Motor neuron (in vitro differentiated cells): ENCODE data around the gene TMEM63B. TPM values are rescaled to one million over a fixed set of nuclear protein-coding genes. Genes with fewer than 3 reads are reported as not detected.

Experiments
- ATAC-seq, 8 experiments: fragments of 200-7000 bp; cut with Tn5 transposase; replicated peaks in 6 of 8; 2 replicates each; pipeline ENCODE4 v1.8.0; 2021; ENCODE audit warnings: mild to moderate bottlenecking in 8 of 8, moderate library complexity in 8 of 8
- H3K27ac ChIP-seq, 2 donors: fragments of 250-450 bp; sonication (Bioruptor Pico); 2 replicates each; pipeline ENCODE4 v1.9.0; 2021; ENCODE audit warnings: antibody characterized with exemption in 2 of 2, mild to moderate bottlenecking in 2 of 2, moderate library complexity in 1 of 2
- H3K4me1 ChIP-seq, 2 donors: fragments of 250-450 bp; sonication (Bioruptor Pico); replicated peaks in 1 of 2; 2 replicates each; pipeline ENCODE4 v1.6.1; 2021; ENCODE audit warnings: antibody characterized with exemption in 2 of 2, mild to moderate bottlenecking in 2 of 2, moderate library complexity in 1 of 2
- H3K4me3 ChIP-seq, 5 donors: fragments of 250-450 bp; sonication (Bioruptor Pico); 2 replicates each; pipeline ENCODE4 v1.9.0; 2021; ENCODE audit warnings: antibody characterized with exemption in 5 of 5, mild to moderate bottlenecking in 5 of 5, moderate library complexity in 4 of 5
- WGBS, 10 experiments: fragments of 450-650 bp; shearing (Covaris generic); methylation state at CpG; one replicate each; pipeline ENCODE4 v1.0.0; 2022; 5-methylcytosine and 5-hydroxymethylcytosine counted together
- in situ Hi-C, 9 experiments: fragments of 400-800 bp; cut with MboI; loops; one replicate each; pipeline ENCODE4 v1.15.0; 2021; ENCODE audit warnings: low sequenced_read_pairs in 9 of 9, low pct_unique_long_range_greater_than_20kb in 2 of 9; ENCODE audit not compliant: unreplicated experiment in 9 of 9
- total RNA-seq, 8 experiments: library from RNA; unstranded; fragments of 300-600 nt; gene quantifications; 2 replicates each; pipeline versions ENCODE4 v1.2.3 to v1.2.4, GENCODE V29; 2022

The TMEM63B gene
- total RNA-seq, 8 experiments from 2014 or later = 29.1 to 51.4 (median 38.5) TPM

DNA sequence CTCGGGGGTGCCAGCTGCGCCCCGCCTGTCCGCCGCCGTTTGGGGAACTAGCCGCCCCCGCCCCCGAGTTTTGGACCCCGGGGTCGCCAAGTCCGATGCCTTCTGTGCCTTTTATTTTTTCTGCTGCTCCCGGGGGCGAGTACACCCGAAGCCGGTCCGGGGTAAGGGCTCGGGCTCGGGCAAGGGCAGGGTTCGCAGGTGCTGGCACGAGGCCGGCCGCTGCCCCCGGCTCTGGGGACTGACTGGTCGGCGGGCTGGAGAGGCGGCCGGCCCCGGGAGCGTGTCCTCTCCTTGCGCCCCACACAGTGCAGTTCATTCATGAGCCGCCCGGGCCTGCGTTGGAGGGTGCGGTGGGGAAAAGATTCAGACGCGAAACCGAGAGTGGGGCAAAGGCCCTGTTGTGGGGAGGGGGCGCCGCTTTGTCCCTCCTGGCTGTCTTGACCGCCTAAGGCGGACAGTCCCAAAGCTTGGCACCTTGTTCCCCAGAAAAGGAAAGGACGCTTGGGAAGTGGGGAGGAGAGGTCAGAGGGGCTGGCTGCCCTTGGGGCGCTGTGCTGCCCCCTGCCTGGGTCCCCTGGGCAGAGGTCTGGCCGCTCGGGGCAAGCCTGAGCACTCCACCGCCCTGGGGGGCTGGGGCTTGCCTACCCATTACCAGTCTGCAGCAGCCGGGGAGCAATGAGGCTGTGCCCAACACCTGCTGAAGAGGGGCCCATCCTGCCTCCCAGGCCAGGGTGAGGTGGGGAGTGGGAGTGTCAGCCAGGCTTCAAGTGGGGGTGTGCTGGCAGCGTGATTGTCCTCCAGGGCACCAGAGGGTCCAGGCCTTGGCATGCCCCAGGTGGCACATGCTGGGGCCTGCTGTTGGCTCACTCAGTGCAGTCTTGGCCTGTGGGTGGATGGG lies 915 bp downstream of the TMEM63B start:
- in situ Hi-C loops = no loop called here
- peak overlapping the region; percentile 68 to 94 (median 85) for H3K4me3 ChIP-seq
- 8 to 13% (median 12%) methylated on average over 3 to 5 of the region's 49 CpGs; no CpG with 5 or more reads in 7 of the 10 experiments for WGBS, 10 experiments
- H3K4me1 ChIP-seq = peaks cover 30 to 32% of the 10 kb centered on the region in 2 donors
- no peak overlapping the region for H3K27ac ChIP-seq
- ATAC-seq = peak; percentile 29 to 62 (median 46)

GRCh38 chr6:44129841-44130322 lies 2.5 kb downstream of the TMEM63B start:
- no peak for ATAC-seq
- 20 to 100% (median 90%) methylated on average over 1 to 2 of the region's 2 CpGs; no CpG with 5 or more reads in 3 of the 10 experiments for WGBS, 10 experiments
- in situ Hi-C loops = no loop called here
- Histone ChIP-seq H3K4me3 (no peak overlapping the region), H3K4me1 (peaks cover 23 to 26% of the 10 kb centered on the region in 2 donors), H3K27ac (no peak overlapping the region)

GRCh38 chr6:44131892-44132291 lies 4.5 kb downstream of the TMEM63B start:
- in situ Hi-C loops = no loop called here
- WGBS, 10 experiments = 100% methylated on average over 1 to 2 of the region's 2 CpGs; no CpG with 5 or more reads in 5 of the 10 experiments
- no peak overlapping the region for H3K27ac ChIP-seq
- peaks cover 14 to 19% of the 10 kb centered on the region in 2 donors for H3K4me1 ChIP-seq
- no peak overlapping the region for H3K4me3 ChIP-seq
- ATAC-seq = no peak

DNA sequence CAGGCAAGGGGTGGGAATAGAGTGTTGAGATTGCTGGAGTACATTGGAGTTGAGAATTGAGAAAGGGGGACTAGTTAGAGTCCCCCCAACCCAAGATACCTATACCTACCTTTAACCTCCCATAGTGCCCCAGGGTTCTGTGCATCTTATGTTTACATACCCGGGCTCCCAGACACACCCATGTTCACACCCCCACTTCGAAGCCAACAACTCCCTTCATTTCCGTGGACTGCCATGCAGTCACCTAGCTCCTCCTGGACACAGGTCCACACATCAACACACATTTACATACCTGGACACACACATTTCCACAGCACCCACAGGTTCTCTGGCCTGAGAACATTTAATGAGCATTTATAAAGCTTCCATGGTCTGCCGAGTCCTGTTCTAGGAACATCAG lies 5.1 kb downstream of the TMEM63B start:
- peaks cover 14 to 19% of the 10 kb centered on the region in 2 donors for H3K4me1 ChIP-seq
- H3K4me3 ChIP-seq = no peak overlapping the region
- ATAC-seq = no peak
- 29 to 100% (median 93%) methylated on average over 1 to 4 of the region's 4 CpGs; no CpG with 5 or more reads in 5 of the 10 experiments for WGBS, 10 experiments
- in situ Hi-C loops = no loop called here
- no peak overlapping the region for H3K27ac ChIP-seq

DNA sequence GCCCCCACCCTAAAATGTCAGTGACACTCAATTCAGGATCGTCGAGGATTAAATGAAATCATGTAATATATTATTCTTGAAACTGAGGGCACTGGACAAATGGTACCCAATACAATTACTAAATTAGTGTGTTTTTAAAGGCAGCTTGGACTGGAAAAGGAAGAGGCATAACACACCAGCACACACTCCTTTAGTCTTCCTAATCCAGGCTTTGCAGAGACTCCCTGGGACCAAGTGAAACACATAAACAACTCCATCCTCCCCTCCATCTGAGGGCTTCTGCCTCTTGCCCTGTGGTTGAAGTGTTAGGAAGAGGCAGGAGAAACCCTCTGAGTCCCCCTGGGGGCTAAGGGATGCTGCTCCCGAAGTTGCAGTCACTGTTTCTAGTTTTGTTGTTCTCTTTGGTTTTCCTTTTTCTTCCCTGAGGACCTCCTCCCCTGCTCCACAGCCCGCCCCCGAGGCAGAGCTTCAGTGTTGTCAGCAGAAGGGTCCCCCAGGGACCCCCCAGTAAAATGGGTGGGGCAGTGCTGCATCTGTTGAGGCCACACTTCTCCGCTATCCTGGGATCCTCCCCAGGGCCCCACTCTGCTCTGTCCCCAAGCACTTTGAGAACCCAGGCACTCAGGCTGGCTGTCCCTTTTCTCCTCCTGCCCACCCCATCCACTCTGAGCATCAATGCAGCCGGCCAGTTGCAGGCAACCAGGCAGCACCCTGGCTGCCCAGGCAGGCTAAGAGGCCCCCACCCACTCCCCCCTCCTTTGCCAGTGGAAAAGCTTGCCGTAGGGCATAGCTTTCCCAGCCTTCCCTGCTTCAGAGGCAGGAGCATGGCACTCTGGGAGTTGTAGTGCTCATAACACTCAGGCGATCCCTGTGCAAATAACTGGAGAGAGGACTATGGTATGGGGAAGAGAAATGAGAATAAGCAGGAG lies 5.9 kb downstream of the TMEM63B start:
- H3K4me1 ChIP-seq = peaks cover 14 to 19% of the 10 kb centered on the region in 2 donors
- in situ Hi-C loops = no loop called here
- WGBS, 10 experiments = 8 to 100% (median 34%) methylated on average over 1 to 5 of the region's 9 CpGs; no CpG with 5 or more reads in 3 of the 10 experiments
- peak; percentile 89 to 99 (median 96) for ATAC-seq
- H3K4me3 ChIP-seq = peak overlapping the region in 1 of 5 donors; percentile 14
- no peak overlapping the region for H3K27ac ChIP-seq

DNA sequence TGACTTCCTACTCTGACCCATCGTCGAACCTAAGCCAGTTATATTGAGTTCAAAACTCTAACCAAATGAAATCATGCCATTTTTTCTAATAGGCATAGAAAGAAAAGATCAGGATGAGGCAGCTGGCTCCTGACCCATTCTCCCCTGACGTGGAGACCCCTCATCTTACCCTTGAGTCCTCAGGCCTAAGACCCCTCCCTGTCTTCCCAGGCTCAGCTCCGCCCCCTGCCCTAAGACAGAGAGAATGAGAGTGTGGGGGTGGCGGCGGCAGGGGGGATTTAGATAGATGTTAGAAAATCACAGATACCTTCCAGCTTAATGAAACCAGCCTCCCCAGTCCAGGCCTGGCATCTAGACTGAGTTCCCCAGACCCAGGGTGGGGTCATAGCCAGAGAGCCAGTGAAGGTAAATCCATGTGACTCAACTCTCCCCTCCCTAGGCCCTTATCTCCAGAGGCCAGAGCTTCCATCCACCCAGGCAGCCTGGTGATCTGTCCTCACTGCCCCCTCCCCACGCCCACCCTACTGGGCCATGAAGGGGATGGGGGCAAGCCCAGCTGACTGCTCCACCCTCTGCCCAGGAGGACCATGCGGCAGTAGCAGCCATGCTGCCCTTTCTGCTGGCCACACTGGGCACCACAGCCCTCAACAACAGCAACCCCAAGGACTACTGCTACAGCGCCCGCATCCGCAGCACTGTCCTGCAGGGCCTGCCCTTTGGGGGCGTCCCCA lies 6.8 kb downstream of the TMEM63B start:
- Histone ChIP-seq H3K4me3 (no peak overlapping the region), H3K4me1 (peaks cover 10 to 14% of the 10 kb centered on the region in 2 donors), H3K27ac (no peak overlapping the region)
- in situ Hi-C loops = no loop called here
- no peak for ATAC-seq
- WGBS, 10 experiments = 72 to 100% (median 96%) methylated on average over 1 to 7 of the region's 12 CpGs; no CpG with 5 or more reads in 4 of the 10 experiments

GRCh38 chr6:44135173-44135758 lies 7.9 kb downstream of the TMEM63B start:
- H3K27ac ChIP-seq = no peak overlapping the region
- WGBS, 10 experiments = 50 to 98% (median 91%) methylated on average over 1 to 8 of the region's 10 CpGs; no CpG with 5 or more reads in 7 of the 10 experiments
- ATAC-seq = no peak
- in situ Hi-C loops = no loop called here
- no peak overlapping the region for H3K4me3 ChIP-seq
- H3K4me1 ChIP-seq = peaks cover 10 to 14% of the 10 kb centered on the region in 2 donors

GRCh38 chr6:44135875-44136274 lies 8.5 kb downstream of the TMEM63B start:
- in situ Hi-C loops = no loop called here
- 80 to 100% (median 100%) methylated on average over 1 of the region's 7 CpGs; no CpG with 5 or more reads in 7 of the 10 experiments for WGBS, 10 experiments
- no peak overlapping the region for H3K4me3 ChIP-seq
- H3K4me1 ChIP-seq = peaks cover 10 to 14% of the 10 kb centered on the region in 2 donors
- H3K27ac ChIP-seq = no peak overlapping the region
- no peak for ATAC-seq

DNA sequence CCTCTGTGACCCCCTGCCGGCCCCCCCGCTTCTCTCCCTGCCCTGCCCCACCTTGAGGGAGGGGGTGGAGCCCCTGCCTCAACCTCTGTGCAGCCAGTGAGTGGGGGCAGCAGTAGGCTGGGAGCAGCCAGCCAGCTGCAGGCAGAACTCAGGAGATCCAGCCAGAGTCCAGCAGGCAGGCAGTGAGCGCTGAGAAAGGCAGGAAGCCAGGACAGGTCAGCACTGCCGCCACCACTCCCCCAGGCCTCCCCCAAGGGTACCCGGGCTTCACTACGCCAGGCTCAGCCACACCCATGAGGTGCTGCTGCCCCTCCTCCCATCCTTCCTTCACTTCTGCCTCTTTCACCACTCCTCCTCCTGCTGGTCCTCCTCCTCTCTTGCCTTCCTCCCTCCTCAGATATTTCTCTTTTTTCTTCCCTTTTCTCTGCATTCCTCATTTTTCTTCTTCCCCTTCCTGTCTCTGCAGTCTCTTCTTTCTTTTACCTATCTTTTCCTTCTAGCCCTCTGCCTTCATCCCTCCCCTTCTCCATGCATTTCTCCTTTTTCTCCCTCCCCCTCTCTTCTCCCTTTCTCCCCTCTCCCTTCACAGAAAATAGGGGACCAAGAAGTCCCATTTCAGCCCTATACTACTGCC lies 11.5 kb downstream of the TMEM63B start:
- no peak overlapping the region for H3K27ac ChIP-seq
- H3K4me3 ChIP-seq = no peak overlapping the region
- peaks cover 0 to 4% of the 10 kb centered on the region in 2 donors for H3K4me1 ChIP-seq
- in situ Hi-C loops = no loop called here
- peak in 1 of 8 experiments; percentile 30 for ATAC-seq
- WGBS, 10 experiments = 40 to 80% (median 71%) methylated on average over 1 to 2 of the region's 6 CpGs; no CpG with 5 or more reads in 4 of the 10 experiments

GRCh38 chr6:44139351-44139743 lies 12.0 kb downstream of the TMEM63B start:
- ATAC-seq = no peak
- 60 to 98% (median 60%) methylated on average over 1 to 8 of the region's 10 CpGs; no CpG with 5 or more reads in 7 of the 10 experiments for WGBS, 10 experiments
- Histone ChIP-seq H3K4me3 (no peak overlapping the region), H3K27ac (no peak overlapping the region), H3K4me1 (peaks cover 0 to 4% of the 10 kb centered on the region in 2 donors)
- in situ Hi-C loops = no loop called here

DNA sequence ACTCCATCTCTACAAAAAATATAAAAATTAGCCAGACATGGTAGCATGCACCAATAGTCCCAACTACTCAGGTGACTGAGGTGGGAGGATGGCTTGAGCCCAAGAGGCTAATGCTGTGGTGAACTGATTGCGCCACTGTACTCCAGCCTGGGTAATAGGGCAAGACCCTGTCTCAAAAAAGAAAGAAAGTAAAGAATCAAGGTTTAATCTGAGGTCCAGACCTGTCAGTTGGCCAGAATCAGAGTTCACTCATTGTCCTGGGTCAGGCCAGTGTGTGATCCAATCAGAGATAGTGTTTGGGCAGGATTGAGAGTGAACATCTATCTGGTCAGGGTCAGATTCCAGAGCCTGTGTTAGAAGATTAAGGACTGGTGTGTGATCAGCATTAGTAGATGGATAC lies 15.5 kb downstream of the TMEM63B start:
- WGBS, 10 experiments = 20 to 100% (median 80%) methylated on average over 1 of the region's 1 CpG; no CpG with 5 or more reads in 7 of the 10 experiments
- no peak for ATAC-seq
- Histone ChIP-seq H3K4me1 (no peaks in the 10 kb centered on the region), H3K27ac (no peak overlapping the region), H3K4me3 (no peak overlapping the region)
- in situ Hi-C loops = no loop called here
